ENCODE data around the gene ATG4A.

The ATG4A gene

DNA sequence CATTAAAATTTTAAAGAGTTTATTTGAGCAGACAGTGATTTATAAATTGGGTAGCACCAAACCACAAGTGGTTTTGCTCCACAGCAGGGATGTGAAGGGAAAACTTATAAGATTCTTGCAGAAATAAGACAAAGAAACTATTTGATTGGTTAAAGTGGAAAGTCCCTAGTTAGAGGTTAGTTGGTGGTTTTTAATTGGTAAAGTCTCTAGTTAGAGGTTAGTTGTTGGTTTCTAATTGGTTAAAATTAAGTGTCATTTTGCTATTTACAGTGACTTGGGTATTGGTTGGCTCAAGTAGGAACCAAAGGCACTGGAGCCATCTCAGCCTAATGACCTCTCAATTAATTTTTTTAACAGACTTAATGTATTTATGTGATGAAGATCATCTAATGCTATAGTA is 23.0 kb downstream of the ATG4A start:
- H4K8ac ChIP-seq (ENCODE audit: low read length), result no peak overlapping the region
- no peak overlapping the region for H2BK5ac ChIP-seq (ENCODE audit: low read depth, low read length, poor library complexity, severe bottlenecking)
- H3K23ac ChIP-seq (ENCODE audit: low read length in 2 of 2), result no peak overlapping the region

DNA sequence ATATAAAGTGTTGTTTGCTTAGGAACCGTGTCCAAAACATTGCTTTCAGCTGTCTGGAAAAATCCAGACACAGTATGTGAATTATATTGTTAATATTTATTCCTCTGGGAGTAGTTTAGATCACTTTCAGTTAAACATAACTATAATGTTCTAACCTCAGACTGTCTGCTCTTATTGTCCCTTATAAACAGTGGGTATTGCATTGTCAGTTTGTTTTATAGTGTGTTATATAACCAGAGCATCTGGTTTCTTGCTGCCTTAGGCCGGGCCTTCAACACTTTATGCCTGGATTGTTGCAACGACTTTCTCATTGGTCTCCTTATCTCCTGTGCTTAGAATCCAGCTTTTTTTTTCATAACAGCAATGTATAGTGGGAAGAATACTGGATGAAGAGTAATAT is 26.4 kb downstream of the ATG4A start:
- H3K79me1 ChIP-seq (replicated peaks; ENCODE audit: low read length, poor library complexity, severe bottlenecking), result no peaks in the 10 kb centered on the region
- no peak overlapping the region for H3K18ac ChIP-seq (ENCODE audit: low read depth in 1 of 2, low read length in 2 of 2)
- H3K27ac ChIP-seq (ENCODE audit: low read length, poor library complexity, severe bottlenecking), result no peak overlapping the region
- H2AFZ ChIP-seq (ENCODE audit: low read depth, low read length), result no peak overlapping the region
- no peak overlapping the region for H4K91ac ChIP-seq (ENCODE audit: low read length)
- no peaks in the 10 kb centered on the region for H3K9me3 ChIP-seq (ENCODE audit: control insufficient read depth, low read length)
- no peak overlapping the region for H2BK12ac ChIP-seq (ENCODE audit: low read length in 2 of 2)
- no peak overlapping the region for H3K4me3 ChIP-seq (ENCODE audit: insufficient read depth in 1 of 2, low read depth in 1 of 2, low read length in 2 of 2)
- H3K4ac ChIP-seq (ENCODE audit: low read depth in 1 of 2, low read length in 2 of 2), result no peak overlapping the region
- WGBS, result 28% methylated on average over 2 of the region's 3 CpGs
- H3K23ac ChIP-seq (ENCODE audit: low read length in 2 of 2), result no peak overlapping the region
- peaks cover 2% of the 10 kb centered on the region for H3K4me1 ChIP-seq (ENCODE audit: control insufficient read depth, insufficient read depth, low read depth, low read length)
- no peak overlapping the region for H3K14ac ChIP-seq (ENCODE audit: low read length in 2 of 2)
- H2AK5ac ChIP-seq (ENCODE audit: low read length, severe bottlenecking), result no peak overlapping the region
- no peak overlapping the region for H3K9ac ChIP-seq (ENCODE audit: low read length)
- H2BK5ac ChIP-seq (ENCODE audit: low read depth, low read length, poor library complexity, severe bottlenecking), result no peak overlapping the region
- H3K4me2 ChIP-seq (ENCODE audit: low read length, poor library complexity, severe bottlenecking), result no peak overlapping the region
- peaks cover 0 to 18% of the 10 kb centered on the region in 2 experiments for H3K27me3 ChIP-seq (ENCODE audit: control insufficient read depth in 1 of 2, insufficient read depth in 1 of 2, low read length in 2 of 2)
- DNase-seq, result peak; percentile 28
- H2BK120ac ChIP-seq (ENCODE audit: low read depth, low read length), result no peak overlapping the region
- no peaks in the 10 kb centered on the region for H3K36me3 ChIP-seq (ENCODE audit: control insufficient read depth in 1 of 2, insufficient read depth in 2 of 2, low read depth in 1 of 2, low read length in 2 of 2)
- H4K8ac ChIP-seq (ENCODE audit: low read length), result no peak overlapping the region
- no peak overlapping the region for H2BK15ac ChIP-seq (ENCODE audit: low read depth, poor library complexity, severe bottlenecking)

More for the DNA sequence above, 23.0 kb downstream of the ATG4A start:
- H3K9ac ChIP-seq (ENCODE audit: low read length), result no peak overlapping the region
- no peak for DNase-seq
- no peaks in the 10 kb centered on the region for H3K4me1 ChIP-seq (ENCODE audit: control insufficient read depth, insufficient read depth, low read depth, low read length)
- no peak overlapping the region for H3K14ac ChIP-seq (ENCODE audit: low read length in 2 of 2)
- no peak overlapping the region for H2BK15ac ChIP-seq (ENCODE audit: low read depth, poor library complexity, severe bottlenecking)
- no peak overlapping the region for H3K4me3 ChIP-seq (ENCODE audit: insufficient read depth in 1 of 2, low read depth in 1 of 2, low read length in 2 of 2)
- H3K18ac ChIP-seq (ENCODE audit: low read depth in 1 of 2, low read length in 2 of 2), result no peak overlapping the region
- H2BK12ac ChIP-seq (ENCODE audit: low read length in 2 of 2), result no peak overlapping the region
- no peak overlapping the region for H2AK5ac ChIP-seq (ENCODE audit: low read length, severe bottlenecking)
- no peak overlapping the region for H3K4ac ChIP-seq (ENCODE audit: low read depth in 1 of 2, low read length in 2 of 2)
- H2BK120ac ChIP-seq (ENCODE audit: low read depth, low read length), result no peak overlapping the region
- H3K27me3 ChIP-seq (ENCODE audit: control insufficient read depth in 1 of 2, insufficient read depth in 1 of 2, low read length in 2 of 2), result peaks cover 0 to 8% of the 10 kb centered on the region in 2 experiments
- no peaks in the 10 kb centered on the region for H3K79me1 ChIP-seq (replicated peaks; ENCODE audit: low read length, poor library complexity, severe bottlenecking)
- H2AFZ ChIP-seq (ENCODE audit: low read depth, low read length), result no peak overlapping the region
- no peaks in the 10 kb centered on the region for H3K9me3 ChIP-seq (ENCODE audit: control insufficient read depth, low read length)
- H4K91ac ChIP-seq (ENCODE audit: low read length), result no peak overlapping the region
- H3K36me3 ChIP-seq (ENCODE audit: control insufficient read depth in 1 of 2, insufficient read depth in 2 of 2, low read depth in 1 of 2, low read length in 2 of 2), result no peaks in the 10 kb centered on the region
- H3K27ac ChIP-seq (ENCODE audit: low read length, poor library complexity, severe bottlenecking), result no peak overlapping the region
- H3K4me2 ChIP-seq (ENCODE audit: low read length, poor library complexity, severe bottlenecking), result no peak overlapping the region

DNA sequence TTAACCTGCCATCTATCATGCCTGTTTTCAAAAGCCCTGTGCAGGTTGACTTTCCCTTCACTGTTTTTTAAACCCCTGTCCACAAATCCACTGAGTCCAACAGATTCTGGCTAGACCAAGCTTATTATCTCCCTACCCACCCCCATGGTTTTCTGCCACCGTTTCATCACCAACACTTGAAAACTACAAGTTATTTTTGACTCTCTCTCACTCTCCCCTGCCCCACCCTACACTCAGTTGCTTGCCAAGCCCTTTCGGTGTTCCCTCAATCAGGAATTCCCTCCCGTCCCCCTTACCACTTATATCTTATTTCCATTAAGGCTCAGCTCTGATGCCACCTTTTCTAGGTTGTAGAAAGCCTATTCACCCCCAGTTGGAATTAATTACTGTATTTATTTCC is 29.7 kb downstream of the ATG4A start:
- Histone ChIP-seq H3K4me2 (ENCODE audit: low read length, poor library complexity, severe bottlenecking) (no peak overlapping the region), H4K8ac (ENCODE audit: low read length) (no peak overlapping the region), H2BK15ac (ENCODE audit: low read depth, poor library complexity, severe bottlenecking) (no peak overlapping the region), H3K4ac (ENCODE audit: low read depth in 1 of 2, low read length in 2 of 2) (no peak overlapping the region), H3K79me1 (replicated peaks; ENCODE audit: low read length, poor library complexity, severe bottlenecking) (no peaks in the 10 kb centered on the region), H2AK5ac (ENCODE audit: low read length, severe bottlenecking) (no peak overlapping the region), H3K36me3 (ENCODE audit: control insufficient read depth in 1 of 2, insufficient read depth in 2 of 2, low read depth in 1 of 2, low read length in 2 of 2) (no peaks in the 10 kb centered on the region), H2AFZ (ENCODE audit: low read depth, low read length) (no peak overlapping the region), H3K4me3 (ENCODE audit: insufficient read depth in 1 of 2, low read depth in 1 of 2, low read length in 2 of 2) (no peak overlapping the region), H3K9me3 (ENCODE audit: control insufficient read depth, low read length) (no peaks in the 10 kb centered on the region), H3K27me3 (ENCODE audit: control insufficient read depth in 1 of 2, insufficient read depth in 1 of 2, low read length in 2 of 2) (peaks cover 0 to 25% of the 10 kb centered on the region in 2 experiments), H3K27ac (ENCODE audit: low read length, poor library complexity, severe bottlenecking) (no peak overlapping the region), H3K4me1 (ENCODE audit: control insufficient read depth, insufficient read depth, low read depth, low read length) (peaks cover 2% of the 10 kb centered on the region), H3K18ac (ENCODE audit: low read depth in 1 of 2, low read length in 2 of 2) (no peak overlapping the region), H3K9ac (ENCODE audit: low read length) (no peak overlapping the region), H3K23ac (ENCODE audit: low read length in 2 of 2) (no peak overlapping the region), H2BK5ac (ENCODE audit: low read depth, low read length, poor library complexity, severe bottlenecking) (no peak overlapping the region), H3K14ac (ENCODE audit: low read length in 2 of 2) (no peak overlapping the region), H2BK12ac (ENCODE audit: low read length in 2 of 2) (peak overlapping the region in 1 of 2 experiments; percentile 66), H2BK120ac (ENCODE audit: low read depth, low read length) (no peak overlapping the region), H4K91ac (ENCODE audit: low read length) (no peak overlapping the region)
- no peak for DNase-seq
- 80% methylated on average over 3 of the region's 3 CpGs for WGBS

DNA sequence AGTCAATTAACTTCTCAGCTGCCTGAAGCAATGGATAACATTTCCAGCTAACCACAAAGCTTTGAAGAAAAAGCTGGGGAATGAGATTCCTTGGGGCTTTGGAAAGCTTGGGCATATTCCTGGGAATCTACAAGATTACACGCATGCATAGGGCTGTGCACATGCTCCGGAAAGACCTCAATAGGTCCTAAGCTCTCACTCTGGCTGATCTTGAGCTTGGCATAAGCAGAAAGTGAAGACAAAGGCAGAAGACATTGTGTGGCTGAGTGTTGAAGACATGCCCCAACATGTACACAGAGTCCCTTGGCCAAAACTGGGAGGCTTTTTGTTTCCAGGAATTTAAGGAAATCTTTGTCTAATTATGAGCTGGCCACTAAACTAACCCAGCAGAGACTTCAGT is 31.2 kb downstream of the ATG4A start:
- H3K4me3 ChIP-seq (ENCODE audit: insufficient read depth in 1 of 2, low read depth in 1 of 2, low read length in 2 of 2), result no peak overlapping the region
- H2BK12ac ChIP-seq (ENCODE audit: low read length in 2 of 2), result no peak overlapping the region
- no peak overlapping the region for H3K4ac ChIP-seq (ENCODE audit: low read depth in 1 of 2, low read length in 2 of 2)
- H3K4me2 ChIP-seq (ENCODE audit: low read length, poor library complexity, severe bottlenecking), result no peak overlapping the region
- peak overlapping the region in 1 of 2 experiments; percentile 48 for H3K18ac ChIP-seq (ENCODE audit: low read depth in 1 of 2, low read length in 2 of 2)
- WGBS, result 100% methylated on average over 2 of the region's 2 CpGs
- no peaks in the 10 kb centered on the region for H3K79me1 ChIP-seq (replicated peaks; ENCODE audit: low read length, poor library complexity, severe bottlenecking)
- no peak overlapping the region for H2AK5ac ChIP-seq (ENCODE audit: low read length, severe bottlenecking)
- H3K27ac ChIP-seq (ENCODE audit: low read length, poor library complexity, severe bottlenecking), result peak overlapping the region; percentile 7
- peaks cover 2% of the 10 kb centered on the region for H3K4me1 ChIP-seq (ENCODE audit: control insufficient read depth, insufficient read depth, low read depth, low read length)
- H2BK5ac ChIP-seq (ENCODE audit: low read depth, low read length, poor library complexity, severe bottlenecking), result no peak overlapping the region
- no peak overlapping the region for H3K23ac ChIP-seq (ENCODE audit: low read length in 2 of 2)
- peak; percentile 23 for DNase-seq
- peaks cover 0 to 23% of the 10 kb centered on the region in 2 experiments for H3K27me3 ChIP-seq (ENCODE audit: control insufficient read depth in 1 of 2, insufficient read depth in 1 of 2, low read length in 2 of 2)
- H4K8ac ChIP-seq (ENCODE audit: low read length), result peak overlapping the region; percentile 19
- peaks cover 0 to 7% of the 10 kb centered on the region in 2 experiments for H3K36me3 ChIP-seq (ENCODE audit: control insufficient read depth in 1 of 2, insufficient read depth in 2 of 2, low read depth in 1 of 2, low read length in 2 of 2)
- H2AFZ ChIP-seq (ENCODE audit: low read depth, low read length), result no peak overlapping the region
- peak overlapping the region; percentile 57 for H3K9ac ChIP-seq (ENCODE audit: low read length)
- H2BK120ac ChIP-seq (ENCODE audit: low read depth, low read length), result no peak overlapping the region
- H3K9me3 ChIP-seq (ENCODE audit: control insufficient read depth, low read length), result no peaks in the 10 kb centered on the region
- no peak overlapping the region for H3K14ac ChIP-seq (ENCODE audit: low read length in 2 of 2)
- H4K91ac ChIP-seq (ENCODE audit: low read length), result no peak overlapping the region
- no peak overlapping the region for H2BK15ac ChIP-seq (ENCODE audit: low read depth, poor library complexity, severe bottlenecking)
